CD14-positive monocyte (primary cell): ENCODE measurements around the gene ARL5B. TPM values are rescaled to one million over a fixed set of nuclear protein-coding genes. Genes with fewer than 3 reads are reported as not detected.

ENCODE experiments used
- DNase-seq, 3 donors: peaks; one replicate each; pipeline ENCODE4 v3.0.0-alpha.2; 2011 to 2022
- H2AFZ ChIP-seq: 2 replicates; pipeline ENCODE4 v1.6.0; 2012; ENCODE audit warnings: mild to moderate bottlenecking, low read depth, low read length, inconsistent platforms; ENCODE audit not compliant: insufficient read depth, poor library complexity, severe bottlenecking
- H3K27ac ChIP-seq, 2 donors: 1 replicate in 1 of 2; 2 replicates in 1 of 2; pipeline ENCODE4 v1.5.1; 2012 to 2013; ENCODE audit warnings: low read length in 2 of 2, control low read depth in 1 of 2, inconsistent platforms in 1 of 2, low read depth in 1 of 2, mild to moderate bottlenecking in 1 of 2
- H3K27me3 ChIP-seq, 2 donors: one replicate each; pipeline versions ENCODE4 v1.6.0 to v1.6.1; 2011 to 2013; ENCODE audit warnings: low read length in 2 of 2; ENCODE audit not compliant: control insufficient read depth in 2 of 2, insufficient read depth in 2 of 2
- H3K36me3 ChIP-seq, 2 donors: replicated peaks in 1 of 2; 1 replicate in 1 of 2; 2 replicates in 1 of 2; pipeline versions ENCODE4 v1.5.1 to v1.6.1; 2012 to 2013; ENCODE audit warnings: low read length in 2 of 2, control low read depth in 1 of 2, inconsistent platforms in 1 of 2, mild to moderate bottlenecking in 1 of 2; ENCODE audit not compliant: insufficient read depth in 2 of 2, control insufficient read depth in 1 of 2
- H3K4me1 ChIP-seq, 2 donors: 1 replicate in 1 of 2; 2 replicates in 1 of 2; pipeline versions ENCODE4 v1.5.1 to v1.6.1; 2012 to 2013; ENCODE audit warnings: low read length in 2 of 2, control low read depth in 1 of 2, inconsistent platforms in 1 of 2, mild to moderate bottlenecking in 1 of 2, moderate library complexity in 1 of 2; ENCODE audit not compliant: insufficient read depth in 2 of 2, control insufficient read depth in 1 of 2
- H3K4me2 ChIP-seq: replicated peaks from 2 replicates; pipeline ENCODE3; 2012; ENCODE audit warnings: low read length, moderate library complexity, mild to moderate bottlenecking; ENCODE audit not compliant: poor library complexity, severe bottlenecking; ENCODE audit errors: extremely low read depth
- H3K4me3 ChIP-seq, 3 experiments: fragments of 200-600 bp in 1 of 3; sonication (generic) in 1 of 3; replicated peaks in 1 of 3; 1 replicate in 2 of 3; 2 replicates in 1 of 3; pipeline ENCODE4 v1.5.1; 2011 to 2013; ENCODE audit warnings: low read length in 3 of 3, mild to moderate bottlenecking in 3 of 3, control low read depth in 2 of 3, low read depth in 2 of 3, inconsistent platforms in 1 of 3, moderate library complexity in 1 of 3
- H3K79me2 ChIP-seq: 2 replicates; pipeline ENCODE4 v1.6.0; 2012; ENCODE audit warnings: mild to moderate bottlenecking, control low read depth, inconsistent platforms, low read length, moderate library complexity; ENCODE audit not compliant: insufficient read depth
- H3K9ac ChIP-seq: 2 replicates; pipeline ENCODE4 v1.6.0; 2017; ENCODE audit warnings: low read length, mild to moderate bottlenecking; ENCODE audit not compliant: insufficient read depth, poor library complexity, severe bottlenecking
- H3K9me3 ChIP-seq, 2 donors: replicated peaks in 1 of 2; 1 replicate in 1 of 2; 2 replicates in 1 of 2; pipeline versions ENCODE4 v1.5.1 to v1.6.1; 2012 to 2013; ENCODE audit warnings: low read length in 2 of 2, control low read depth in 1 of 2; ENCODE audit not compliant: control insufficient read depth in 1 of 2, insufficient read depth in 1 of 2
- H4K20me1 ChIP-seq: 2 replicates; pipeline ENCODE4 v1.6.0; 2012; ENCODE audit warnings: mild to moderate bottlenecking, low read length, control low read depth, moderate library complexity; ENCODE audit not compliant: insufficient read depth
- H3K27ac Mint-ChIP-seq, 7 donors: one replicate each; pipeline ENCODE4 v1.8.0; 2020; ENCODE audit warnings: mild to moderate bottlenecking in 7 of 7, mixed read lengths in 7 of 7, moderate library complexity in 6 of 7, inconsistent platforms in 2 of 7
- H3K27me3 Mint-ChIP-seq, 3 donors: one replicate each; pipeline ENCODE4 v1.8.0; 2021 to 2022; ENCODE audit warnings: low read depth in 3 of 3, mild to moderate bottlenecking in 3 of 3, mixed read lengths in 3 of 3, moderate library complexity in 3 of 3, inconsistent platforms in 1 of 3
- H3K36me3 Mint-ChIP-seq, 2 donors: one replicate each; pipeline ENCODE4 v1.8.0; 2020; ENCODE audit warnings: mixed read lengths in 2 of 2, inconsistent platforms in 1 of 2, mild to moderate bottlenecking in 1 of 2
- H3K4me1 Mint-ChIP-seq: one replicate; pipeline ENCODE4 v1.8.0; 2020; ENCODE audit warnings: mild to moderate bottlenecking, mixed read lengths
- H3K4me3 Mint-ChIP-seq, 2 donors: one replicate each; pipeline ENCODE4 v1.8.0; 2020; ENCODE audit warnings: mild to moderate bottlenecking in 2 of 2, mixed read lengths in 2 of 2, moderate library complexity in 1 of 2
- H3K9me3 Mint-ChIP-seq, 7 donors: one replicate each; pipeline ENCODE4 v1.8.0; 2020 to 2022; ENCODE audit warnings: mixed read lengths in 7 of 7, mild to moderate bottlenecking in 6 of 7, moderate library complexity in 6 of 7, inconsistent platforms in 2 of 7
- CTCF ChIP-seq: fragments of 200-600 bp; IDR thresholded peaks from one replicate; pipeline ENCODE4 v1.8.0; 2022; ENCODE audit warnings: antibody characterized with exemption, mild to moderate bottlenecking
- WGBS: methylation state at CpG from one replicate; pipeline ENCODE4 v1.1.5; 2013; ENCODE audit warnings: missing lambda C conversion rate; ENCODE audit not compliant: insufficient coverage; 5-methylcytosine and 5-hydroxymethylcytosine counted together
- intact Hi-C, 2 donors: fragments of 100-400 bp; cut with micrococcal nuclease; formaldehyde crosslinking; loops; one replicate each; pipeline versions ENCODE4 v1.15.0 to v1.15.1; 2023
- polyA plus RNA-seq, 3 donors: library from polyadenylated mRNA; depleted of rRNA in 1 of 3; unstranded in 2 of 3; stranded (reverse) in 1 of 3; fragments of 300-500 nt in 2 of 3; fragments of >200 nt in 1 of 3; fragmentation: Illumina TruSeq in 2 of 3; gene quantifications; 1 replicate in 2 of 3; 2 replicates in 1 of 3; pipeline ENCODE4 v1.2.3, GENCODE V29; 2012 to 2021

The ARL5B gene
- polyA plus RNA-seq, 3 donors = 1.3 to 14.4 (median 1.4) TPM

- Mint-ChIP-seq H3K27ac (no peak overlapping the region), H3K36me3 (no peaks in the 10 kb centered on the region), H3K4me1 (peaks cover 17% of the 10 kb centered on the region), H3K27me3 (no peaks in the 10 kb centered on the region), H3K4me3 (no peak overlapping the region), H3K9me3 (peaks cover 0 to 8% (median 3%) of the 10 kb centered on the region in 7 donors)
- no peaks in the 10 kb centered on the region for H4K20me1 ChIP-seq
- no peak overlapping the region for H3K9ac ChIP-seq
- no peak overlapping the region for H3K4me2 ChIP-seq
- H3K79me2 ChIP-seq = no peaks in the 10 kb centered on the region
- intact Hi-C loops = no loop called here
- H3K27me3 ChIP-seq = no peaks in the 10 kb centered on the region
- no peak overlapping the region for H3K4me3 ChIP-seq
- DNase-seq = no peak
- H3K27ac ChIP-seq = no peak overlapping the region
- H2AFZ ChIP-seq = no peak overlapping the region
- no peak for TF ChIP-seq CTCF
- WGBS = 100% methylated on average over 2 of the region's 5 CpGs
- no peaks in the 10 kb centered on the region for H3K36me3 ChIP-seq
- H3K4me1 ChIP-seq = peaks cover 9 to 14% of the 10 kb centered on the region in 2 donors
- H3K9me3 ChIP-seq = peaks cover 0 to 2% of the 10 kb centered on the region in 2 donors
Observed at GRCh38 chr10:18703521-18703920, 44.3 kb downstream of the ARL5B start.

GRCh38 chr10:18710201-18710653 is 51.0 kb downstream of the ARL5B start:
- Histone ChIP-seq H3K27me3 (no peaks in the 10 kb centered on the region), H3K9me3 (peaks cover 0 to 7% of the 10 kb centered on the region in 2 donors), H3K9ac (no peak overlapping the region), H3K36me3 (no peaks in the 10 kb centered on the region), H3K4me1 (no peaks in the 10 kb centered on the region), H2AFZ (no peak overlapping the region), H3K27ac (no peak overlapping the region), H3K4me2 (no peak overlapping the region), H4K20me1 (no peaks in the 10 kb centered on the region), H3K4me3 (no peak overlapping the region), H3K79me2 (no peaks in the 10 kb centered on the region)
- 83% methylated on average over 27 of the region's 31 CpGs for WGBS
- DNase-seq = no peak
- Mint-ChIP-seq H3K4me3 (no peak overlapping the region), H3K27me3 (peaks cover 0 to 10% (median 0%) of the 10 kb centered on the region in 3 donors), H3K27ac (no peak overlapping the region), H3K9me3 (peaks cover 0 to 5% (median 0%) of the 10 kb centered on the region in 7 donors), H3K4me1 (no peaks in the 10 kb centered on the region), H3K36me3 (no peaks in the 10 kb centered on the region)
- intact Hi-C loops = no loop called here
- TF ChIP-seq CTCF = no peak
